Lung (tissue), 12 donors: ENCODE results near the gene CFAP65. TPM values are rescaled to one million over a fixed set of nuclear protein-coding genes. Genes with fewer than 3 reads are reported as not detected.

Source experiments
- ATAC-seq: fragments of 200-7000 bp; cut with Tn5 transposase; one replicate; pipeline ENCODE4 v1.9.1; 2020; ENCODE audit warnings: moderate number of reproducible peaks; ENCODE audit not compliant: insufficient read depth, low FRiP score
- DNase-seq, 3 donors: peaks; one replicate each; pipeline ENCODE4 v3.0.0-alpha.2; 2013 to 2017
- H3K27ac ChIP-seq, 2 donors: one replicate each; pipeline ENCODE4 v1.5.1; 2013; ENCODE audit warnings: mild to moderate bottlenecking in 2 of 2, moderate library complexity in 2 of 2, control low read depth in 1 of 2, inconsistent platforms in 1 of 2, low read depth in 1 of 2, low read length in 1 of 2
- H3K27me3 ChIP-seq, 3 donors: one replicate each; pipeline ENCODE4 v1.5.1; 2013; ENCODE audit warnings: low read length in 2 of 3; ENCODE audit not compliant: control insufficient read depth in 3 of 3, insufficient read depth in 3 of 3
- H3K36me3 ChIP-seq, 4 donors: one replicate each; pipeline ENCODE4 v1.5.1; 2013; ENCODE audit warnings: low read length in 4 of 4, mild to moderate bottlenecking in 1 of 4, moderate library complexity in 1 of 4; ENCODE audit not compliant: control insufficient read depth in 4 of 4, insufficient read depth in 4 of 4
- H3K4me1 ChIP-seq, 5 donors: one replicate each; pipeline ENCODE4 v1.5.1; 2013; ENCODE audit warnings: low read length in 5 of 5, mild to moderate bottlenecking in 2 of 5, moderate library complexity in 1 of 5; ENCODE audit not compliant: control insufficient read depth in 5 of 5, insufficient read depth in 5 of 5
- H3K4me3 ChIP-seq: one replicate; pipeline ENCODE4 v1.5.1; 2013; ENCODE audit warnings: mild to moderate bottlenecking, control low read depth, moderate library complexity
- H3K9ac ChIP-seq, 2 donors: one replicate each; pipeline ENCODE4 v1.5.1; 2013; ENCODE audit warnings: low read length in 2 of 2, control low read depth in 1 of 2; ENCODE audit not compliant: insufficient read depth in 1 of 2
- H3K9me3 ChIP-seq, 4 donors: one replicate each; pipeline ENCODE4 v1.5.1; 2013; ENCODE audit warnings: low read length in 3 of 4, mild to moderate bottlenecking in 1 of 4, moderate library complexity in 1 of 4; ENCODE audit not compliant: control insufficient read depth in 4 of 4, insufficient read depth in 3 of 4
- WGBS, 2 donors: extraction: QIAGEN DNeasy Blood & Tissue Kit; methylation state at CpG; one replicate each; pipeline ENCODE4 v1.1.7; 2013; 5-methylcytosine and 5-hydroxymethylcytosine counted together
- polyA plus RNA-seq, 2 donors: library from polyadenylated mRNA; stranded (reverse); fragments of 200-250 nt; gene quantifications; one replicate each; pipeline ENCODE4 v1.2.1, GENCODE V29; 2013
- total RNA-seq, 2 donors: library from RNA; depleted of rRNA in 1 of 2; stranded (reverse); fragments of >200 nt in 1 of 2; gene quantifications; one replicate each; pipeline ENCODE4 v1.2.1, GENCODE V29; 2014 to 2021
- TF ChIP-seq, protein P1 (sequence below): IDR thresholded peaks from 2 replicates; pipeline ENCODE4 v1.5.1; 2012; ENCODE audit warnings: mild to moderate bottlenecking; ENCODE audit errors: control extremely low read depth, extremely low read depth
- donor health status: control.
- donor health status: control.
- donor health status: Bipolar disorder and iron deficiency.
- donor health status: healthy.
- donor health status: DM: yes; HTN: yes; CAD: no.

Gene CFAP65
- total and polyA plus RNA-seq, 4 donors = 3.9 to 16.5 (median 8.1) TPM

GRCh38 chr2:218996937-218997336, 44.4 kb downstream of the CFAP65 start:
- H3K27me3 ChIP-seq = peaks cover 0 to 84% (median 61%) of the 10 kb centered on the region in 3 donors
- no peak for ATAC-seq
- no peak for DNase-seq
- no peak overlapping the region for H3K9ac ChIP-seq
- H3K4me3 ChIP-seq = no peak overlapping the region
- 42 to 57% methylated on average over 4 of the region's 4 CpGs for WGBS, 2 donors
- TF ChIP-seq, protein P1, sequence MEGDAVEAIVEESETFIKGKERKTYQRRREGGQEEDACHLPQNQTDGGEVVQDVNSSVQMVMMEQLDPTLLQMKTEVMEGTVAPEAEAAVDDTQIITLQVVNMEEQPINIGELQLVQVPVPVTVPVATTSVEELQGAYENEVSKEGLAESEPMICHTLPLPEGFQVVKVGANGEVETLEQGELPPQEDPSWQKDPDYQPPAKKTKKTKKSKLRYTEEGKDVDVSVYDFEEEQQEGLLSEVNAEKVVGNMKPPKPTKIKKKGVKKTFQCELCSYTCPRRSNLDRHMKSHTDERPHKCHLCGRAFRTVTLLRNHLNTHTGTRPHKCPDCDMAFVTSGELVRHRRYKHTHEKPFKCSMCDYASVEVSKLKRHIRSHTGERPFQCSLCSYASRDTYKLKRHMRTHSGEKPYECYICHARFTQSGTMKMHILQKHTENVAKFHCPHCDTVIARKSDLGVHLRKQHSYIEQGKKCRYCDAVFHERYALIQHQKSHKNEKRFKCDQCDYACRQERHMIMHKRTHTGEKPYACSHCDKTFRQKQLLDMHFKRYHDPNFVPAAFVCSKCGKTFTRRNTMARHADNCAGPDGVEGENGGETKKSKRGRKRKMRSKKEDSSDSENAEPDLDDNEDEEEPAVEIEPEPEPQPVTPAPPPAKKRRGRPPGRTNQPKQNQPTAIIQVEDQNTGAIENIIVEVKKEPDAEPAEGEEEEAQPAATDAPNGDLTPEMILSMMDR = no peak
- H3K4me1 ChIP-seq = peaks cover 0 to 28% (median 10%) of the 10 kb centered on the region in 5 donors
- H3K9me3 ChIP-seq = peaks cover 0 to 2% (median 0%) of the 10 kb centered on the region in 4 donors
- no peaks in the 10 kb centered on the region for H3K36me3 ChIP-seq
- no peak overlapping the region for H3K27ac ChIP-seq

DNA sequence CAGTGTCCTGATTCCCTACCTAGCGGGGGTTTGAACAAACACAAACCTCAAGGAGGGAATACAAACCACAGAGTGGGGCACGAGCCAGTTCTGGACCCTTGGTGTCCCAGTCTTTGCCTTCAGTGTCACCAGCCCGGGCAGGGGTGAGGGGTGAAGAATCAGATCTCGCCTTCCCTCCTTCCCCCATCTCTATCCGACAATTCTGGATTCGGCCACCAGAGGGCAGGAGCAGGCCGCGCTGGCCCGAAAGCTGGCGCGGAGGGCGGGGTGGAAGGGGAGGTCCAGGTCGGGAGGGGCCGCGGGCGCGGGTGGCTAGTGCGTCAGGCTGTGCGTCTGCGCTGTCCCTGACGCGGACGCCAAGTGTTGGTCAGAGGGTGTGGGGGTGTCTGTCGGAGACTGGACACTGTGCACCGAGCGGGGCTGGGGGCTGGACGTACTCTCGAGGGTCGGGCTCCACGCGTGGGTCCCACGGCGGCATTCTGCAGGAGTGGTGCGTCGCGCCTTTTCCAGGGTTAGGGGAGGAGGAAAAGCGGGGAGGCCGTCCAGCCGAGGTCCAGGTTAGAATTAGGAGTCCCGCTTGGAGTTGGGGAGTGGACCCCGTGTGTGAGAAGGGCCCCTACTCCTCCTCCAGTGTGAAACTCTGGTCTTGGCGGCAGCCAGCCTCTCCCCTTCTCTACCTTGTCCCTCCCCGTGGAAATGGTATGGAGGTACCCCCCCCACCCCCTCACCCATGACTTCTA, 45.2 kb downstream of the CFAP65 start:
- peaks cover 0 to 27% (median 10%) of the 10 kb centered on the region in 5 donors for H3K4me1 ChIP-seq
- no peak overlapping the region for H3K27ac ChIP-seq
- WGBS, 2 donors = 5% methylated on average over 42 to 43 of the region's 43 CpGs
- H3K27me3 ChIP-seq = peaks cover 5 to 89% (median 66%) of the 10 kb centered on the region in 3 donors
- peaks cover 0 to 5% (median 0%) of the 10 kb centered on the region in 4 donors for H3K9me3 ChIP-seq
- no peak overlapping the region for H3K9ac ChIP-seq
- H3K36me3 ChIP-seq = no peaks in the 10 kb centered on the region
- ATAC-seq (peak; percentile 88), DNase-seq (peak; percentile 76 to 86 (median 77))
- TF ChIP-seq, protein P1 = peak; percentile 51
- no peak overlapping the region for H3K4me3 ChIP-seq

- Histone ChIP-seq H3K4me1 (peaks cover 0 to 27% (median 10%) of the 10 kb centered on the region in 5 donors), H3K4me3 (no peak overlapping the region), H3K9me3 (peaks cover 0 to 5% (median 0%) of the 10 kb centered on the region in 4 donors), H3K36me3 (no peaks in the 10 kb centered on the region), H3K9ac (no peak overlapping the region), H3K27ac (no peak overlapping the region), H3K27me3 (peaks cover 5 to 89% (median 66%) of the 10 kb centered on the region in 3 donors)
- ATAC-seq (no peak), DNase-seq (no peak)
- TF ChIP-seq, protein P1 = no peak
- 24 to 26% methylated on average over 8 of the region's 8 CpGs for WGBS, 2 donors
These were observed 45.8 kb downstream of the CFAP65 start for GRCh38 chr2:218995561-218995960.
